ENCODE results near the gene DDX24. TPM values are rescaled to one million over a fixed set of nuclear protein-coding genes. Genes with fewer than 3 reads are reported as not detected.

Gene DDX24
- total and polyA plus RNA-seq, 2 of the 8 experiments (the other 6 are each of a cell fraction or from before 2014, with no cell fraction given) = 89.0 to 201 TPM

- Histone ChIP-seq H4K8ac (ENCODE audit: extremely low read depth, insufficient read depth, low read length) (no peak overlapping the region; the same call in 1 of the 2 replicates), H3K79me1 (ENCODE audit: low read depth, low read length) (no peaks in the 10 kb centered on the region), H3K4me2 (ENCODE audit: insufficient read depth in 1 of 2, low read depth in 2 of 2, low read length in 2 of 2) (no peak overlapping the region), H2BK15ac (ENCODE audit: low read length) (no peak overlapping the region), H3K4me3 (ENCODE audit: extremely low read depth in 1 of 4, insufficient read depth in 2 of 4, low read depth in 3 of 4, low read length in 4 of 4) (no peak overlapping the region), H2BK20ac (ENCODE audit: low read length) (no peak overlapping the region), H3K27ac (ENCODE audit: low read depth, low read length) (no peak overlapping the region), H3K56ac (replicated peaks; ENCODE audit: insufficient read length, low read depth, low read length) (no peak overlapping the region), H3K14ac (ENCODE audit: insufficient read length) (no peak overlapping the region), H2AK5ac (ENCODE audit: low read depth, low read length) (no peak overlapping the region), H3K36me3 (ENCODE audit: control insufficient read depth in 2 of 4, insufficient read depth in 4 of 4, low read length in 3 of 4) (peaks cover 8 to 45% (median 21%) of the 10 kb centered on the region in 4 experiments; a peak in 6 of 8 replicates), H3K23me2 (ENCODE audit: low read depth, low read length) (no peaks in the 10 kb centered on the region), H3K23ac (ENCODE audit: insufficient read length) (no peak overlapping the region), H3K18ac (ENCODE audit: extremely low read depth, low read length) (no peak overlapping the region), H3K9me3 (ENCODE audit: insufficient read depth in 2 of 2, low read depth in 1 of 2, low read length in 1 of 2) (no peaks in the 10 kb centered on the region), H4K91ac (replicated peaks; ENCODE audit: insufficient read length, low read length) (no peak overlapping the region), H2BK5ac (ENCODE audit: low read depth, low read length) (no peak overlapping the region), H2AFZ (ENCODE audit: low read length) (no peak overlapping the region), H3K79me2 (ENCODE audit: control insufficient read depth in 1 of 2, insufficient read depth in 2 of 2, low read length in 2 of 2) (no peaks in the 10 kb centered on the region), H2BK120ac (replicated peaks; ENCODE audit: low read depth, low read length) (no peak overlapping the region), H3K27me3 (replicated peaks in 1 of 4; ENCODE audit: control insufficient read depth in 3 of 4, extremely low read depth in 1 of 4, insufficient read depth in 3 of 4, low read length in 3 of 4) (no peaks in the 10 kb centered on the region), H3K9ac (replicated peaks in 1 of 4; ENCODE audit: extremely low read depth in 1 of 4, low read depth in 3 of 4, low read length in 3 of 4) (no peak overlapping the region), H3K4me1 (replicated peaks in 1 of 4; ENCODE audit: control insufficient read depth in 3 of 4, insufficient read depth in 4 of 4, low read length in 3 of 4) (no peaks in the 10 kb centered on the region), H2BK12ac (ENCODE audit: low read depth, low read length) (no peak overlapping the region), H4K5ac (ENCODE audit: insufficient read length, low read depth, low read length) (no peak overlapping the region), H3K4ac (replicated peaks; ENCODE audit: insufficient read length, low read depth, low read length) (no peak overlapping the region), H4K20me1 (replicated peaks in 1 of 2; ENCODE audit: control insufficient read depth in 1 of 2, insufficient read depth in 2 of 2, low read length in 2 of 2) (peaks cover 0 to 6% of the 10 kb centered on the region in 2 experiments)
- ChIA-PET POLR2A (ENCODE audit: partially characterized antibody) (no interaction called here), CTCF (ENCODE audit: partially characterized antibody) (interaction anchor here (0.6 to 1.5 kb wide), 5 partner anchors 8 to 93 kb away, joined by 3 to 6 read pairs (median 4); no protein-coding TSS in a partner anchor)
- DNase-seq (ENCODE audit: low read depth in 1 of 2, low spot score in 2 of 2) (no peak), FAIRE-seq (no peak)
- WGBS, 2 experiments (ENCODE audit: extremely low coverage in 1 of 2, insufficient coverage in 1 of 2, insufficient read length in 1 of 2, insufficient replicate concordance in 2 of 2, low coverage in 1 of 2, low lambda C conversion rate in 2 of 2, missing lambda C conversion rate in 1 of 2) = 85% methylated on average over 14 of the region's 14 CpGs; no CpG with 5 or more reads in 1 of the 2 experiments
- TF ChIP-seq GTF2F1 (IDR thresholded peaks at IDR 0.05; ENCODE audit: borderline replicate concordance, low read depth, low read length) (no peak), CTBP2 (IDR thresholded peaks at IDR 0.05; ENCODE audit: borderline replicate concordance, insufficient read depth, insufficient read length, low read length) (no peak), PHF8 (conservative IDR thresholded peaks at IDR 0.05; ENCODE audit: low read depth, low read length) (no peak), CEBPB (IDR thresholded peaks at IDR 0.05; ENCODE audit: low read depth, low read length) (no peak), NRF1 (IDR thresholded peaks at IDR 0.05; ENCODE audit: low read depth, low read length) (no peak), HDAC2 (IDR thresholded peaks at IDR 0.05; ENCODE audit: borderline replicate concordance in 1 of 2, low read depth in 2 of 2, low read length in 2 of 2) (no peak), TAF1 (IDR thresholded peaks at IDR 0.05; ENCODE audit: low read depth, low read length) (no peak), ZNF274 (IDR thresholded peaks at IDR 0.05; ENCODE audit: borderline replicate concordance, extremely low read depth, low read length) (no peak), SP1 (IDR thresholded peaks at IDR 0.05; ENCODE audit: low read depth, low read length) (no peak), TBP (IDR thresholded peaks at IDR 0.05; ENCODE audit: low read depth, low read length) (no peak), EGR1 (IDR thresholded peaks at IDR 0.05; ENCODE audit: borderline replicate concordance, low read depth, low read length) (no peak), YY1 (IDR thresholded peaks at IDR 0.05; ENCODE audit: low read depth, low read length) (no peak), EP300 (IDR thresholded peaks at IDR 0.05; ENCODE audit: borderline replicate concordance in 1 of 2, low read depth in 2 of 2, low read length in 2 of 2) (no peak)
These were observed 37.1 kb downstream of the DDX24 start for GRCh38 chr14:94043756-94044475.
